Measurements from ENCODE around the gene GHDC.
"Not testable (repeated sequence)": the region's sequence is repeated elsewhere in the genome, so short reads cannot be mapped to it uniquely, and the experiment has no call there.

GHDC gene

DNA sequence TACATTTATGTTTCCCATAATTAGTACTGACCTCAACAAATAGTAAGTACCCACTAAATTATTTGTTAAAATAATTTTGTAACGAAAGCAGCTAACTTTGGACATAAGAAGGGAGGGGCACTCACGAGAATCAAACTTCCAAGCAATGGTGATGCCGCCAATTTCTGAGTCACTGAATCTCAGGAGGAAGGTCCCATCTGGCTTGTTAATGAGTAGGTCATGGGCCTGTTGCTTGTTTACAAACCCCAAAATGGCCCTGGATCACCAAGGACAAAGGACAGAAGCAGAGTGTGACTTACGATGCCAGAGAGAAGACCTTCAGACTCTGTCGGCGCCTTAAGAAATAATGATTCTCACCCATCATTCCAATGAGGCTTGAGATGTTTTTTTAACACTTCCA lies 15.8 kb upstream of the GHDC start:
- no peak for DNase-seq
- intact Hi-C loops (cut with DNase I), result no loop called here

GRCh38 chr17:42206153-42206612 lies 11.9 kb upstream of the GHDC start:
- DNase-seq; intact Hi-C loops (cut with DNase I): not testable (repeated sequence)

DNA sequence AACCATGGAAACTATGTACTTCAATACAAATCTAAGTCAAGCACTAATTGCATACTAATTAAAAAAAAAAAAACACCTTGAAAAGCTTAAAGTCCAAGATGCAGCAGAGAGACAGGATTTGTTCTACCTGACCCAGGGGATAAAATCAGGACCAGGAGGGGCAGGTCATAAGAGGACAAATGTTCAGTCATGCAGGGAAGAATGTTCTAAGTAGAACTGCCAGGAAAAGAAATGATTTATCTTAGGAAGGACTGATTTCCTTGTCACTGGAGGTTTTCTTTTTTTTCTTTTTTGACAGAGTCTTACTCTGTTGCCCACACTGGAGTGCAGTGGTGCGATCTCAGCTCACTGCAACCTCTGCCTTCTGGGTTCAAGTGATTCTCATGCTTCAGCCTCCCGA lies 9.1 kb upstream of the GHDC start:
- DNase-seq, result no peak
- intact Hi-C loops (cut with DNase I), result no loop called here

- DNase-seq, result no peak
- intact Hi-C loops (cut with DNase I), result no loop called here
Observed at GRCh38 chr17:42202696-42203095, 8.4 kb upstream of the GHDC start.

DNA sequence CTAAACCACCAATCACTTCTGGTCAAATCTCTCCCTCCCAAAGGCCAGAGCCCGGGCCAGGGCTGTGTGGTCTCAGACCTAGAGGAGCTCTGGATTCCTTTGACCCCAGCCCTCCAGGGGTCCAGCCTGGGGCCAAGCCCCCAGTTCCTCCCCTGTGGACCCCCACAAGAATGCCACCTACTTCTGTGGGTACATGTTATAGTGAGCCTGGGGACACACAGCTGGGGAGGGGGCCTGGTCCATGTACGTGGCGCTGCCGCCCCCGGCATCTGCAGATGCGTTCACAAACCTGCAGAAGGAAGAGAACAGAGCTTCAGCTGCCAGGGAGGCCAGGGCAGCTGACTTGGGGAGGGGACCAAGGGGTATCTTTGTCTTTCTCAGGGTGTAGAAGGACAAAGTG lies 7.9 kb upstream of the GHDC start:
- DNase-seq, result no peak
- intact Hi-C loops (cut with DNase I), result no loop called here

DNA sequence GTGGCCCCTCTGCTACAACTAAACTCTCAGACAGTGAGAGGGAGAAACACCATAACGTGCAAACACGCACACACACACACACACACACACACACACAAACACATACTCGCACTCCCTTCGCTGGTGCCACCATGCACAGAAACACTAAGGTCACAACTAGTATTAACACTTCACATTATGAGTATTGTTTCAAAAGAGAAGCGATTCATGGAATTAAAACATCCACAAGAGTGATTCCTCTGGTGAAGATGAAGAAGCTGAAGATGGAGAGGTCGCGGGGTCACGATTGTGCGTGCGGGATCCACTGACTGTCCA lies 7.1 kb upstream of the GHDC start:
- no peak for DNase-seq
- intact Hi-C loops (cut with DNase I), result no loop called here

- intact Hi-C loops (cut with DNase I), result no loop called here
- peak in 29 of 42 donors; percentile 27 to 78 (median 53) for DNase-seq
Observed at GRCh38 chr17:42200706-42201457, 6.6 kb upstream of the GHDC start.

GRCh38 chr17:42199416-42200011 lies 5.2 kb upstream of the GHDC start:
- intact Hi-C loops (cut with DNase I), result no loop called here
- no peak for DNase-seq

GRCh38 chr17:42198897-42199296 lies 4.6 kb upstream of the GHDC start:
- intact Hi-C loops (cut with DNase I), result no loop called here
- no peak for DNase-seq

DNA sequence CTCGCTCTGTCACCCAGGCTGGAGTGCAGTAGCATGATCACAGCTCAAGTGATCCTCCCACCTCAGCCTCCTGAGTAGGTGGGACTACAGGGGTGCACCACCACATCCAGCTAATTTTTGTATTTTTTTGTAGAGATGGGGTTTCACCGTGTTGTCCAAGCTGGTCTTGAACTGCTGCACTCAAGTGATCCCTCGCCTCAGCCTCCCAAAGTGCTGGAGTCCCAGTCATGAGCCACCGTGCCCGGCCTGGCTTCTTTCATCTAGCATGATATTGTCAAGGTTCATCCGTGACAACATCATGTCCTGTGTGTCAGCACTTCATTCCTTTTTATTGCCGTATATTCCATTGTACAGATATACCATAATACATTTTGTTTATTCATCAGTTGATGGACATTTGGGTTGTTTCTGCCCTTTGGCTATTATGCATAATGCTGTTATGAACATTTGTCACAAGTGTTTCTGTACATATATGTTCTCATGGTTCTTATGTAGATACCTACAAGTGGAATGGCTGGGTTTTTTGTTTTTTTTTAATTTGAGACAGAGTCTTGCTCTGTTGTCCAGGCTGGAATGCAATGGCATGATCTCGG lies 3.4 kb upstream of the GHDC start:
- no peak for DNase-seq
- intact Hi-C loops (cut with DNase I), result no loop called here

DNA sequence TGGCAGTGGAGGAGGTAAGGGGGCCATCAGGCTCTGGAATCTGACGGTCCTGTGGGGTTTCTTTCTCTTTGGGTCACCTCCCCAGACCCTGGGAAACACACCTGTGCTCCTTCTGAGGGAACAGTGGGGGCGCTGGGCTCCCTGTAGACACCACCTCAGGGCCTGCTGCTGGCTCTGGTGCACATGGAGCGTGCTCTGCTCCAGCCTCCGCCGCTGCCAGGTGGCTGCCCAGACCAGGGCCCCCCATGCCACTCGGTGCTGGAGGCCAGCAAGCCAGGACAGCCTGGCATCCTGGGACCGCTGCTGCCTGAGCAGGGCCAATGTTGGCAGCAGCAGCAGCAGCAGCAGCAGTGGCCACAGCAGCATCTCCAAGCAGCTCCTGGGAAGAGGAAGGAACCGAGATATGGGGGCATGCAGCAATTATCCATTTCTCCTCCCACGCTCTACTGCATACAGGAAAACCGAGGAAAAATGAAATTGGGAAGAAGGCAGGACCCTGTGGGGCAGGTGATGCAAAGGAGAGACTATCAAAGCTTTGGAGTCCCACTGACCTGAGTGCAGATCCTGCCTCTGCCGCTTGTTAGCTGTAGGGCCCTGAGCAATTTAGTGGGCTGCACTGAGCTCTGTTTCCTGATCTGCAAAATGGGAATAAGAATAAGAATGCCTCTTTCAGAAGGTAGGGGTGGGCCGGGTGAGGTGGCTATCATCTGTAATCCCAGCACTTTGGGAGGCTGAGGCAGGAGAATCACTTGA lies 902 bp downstream of the GHDC start:
- intact Hi-C loops (cut with DNase I), result no loop called here
- DNase-seq, result no peak

GRCh38 chr17:42192189-42193126 lies 1.8 kb downstream of the GHDC start:
- DNase-seq, result no peak
- intact Hi-C loops (cut with DNase I), result no loop called here

DNA sequence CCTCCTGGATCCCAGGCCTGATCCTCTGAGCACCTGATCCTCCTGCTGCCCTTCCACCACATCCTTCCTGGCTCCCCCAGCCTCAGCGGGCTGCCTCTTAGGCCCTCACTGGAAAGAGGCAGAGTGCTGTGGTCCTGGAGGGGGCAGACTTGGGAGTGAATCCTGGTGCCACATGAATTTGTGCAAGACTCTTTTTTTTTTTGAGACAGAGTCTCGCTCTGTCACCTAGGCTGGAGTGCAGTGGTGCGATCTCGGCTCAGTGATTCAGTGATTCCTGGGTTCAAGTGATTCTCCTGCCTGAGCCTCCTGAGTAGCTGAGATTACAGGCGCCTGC lies 3.1 kb downstream of the GHDC start:
- intact Hi-C loops (cut with DNase I), result no loop called here
- no peak for DNase-seq

DNA sequence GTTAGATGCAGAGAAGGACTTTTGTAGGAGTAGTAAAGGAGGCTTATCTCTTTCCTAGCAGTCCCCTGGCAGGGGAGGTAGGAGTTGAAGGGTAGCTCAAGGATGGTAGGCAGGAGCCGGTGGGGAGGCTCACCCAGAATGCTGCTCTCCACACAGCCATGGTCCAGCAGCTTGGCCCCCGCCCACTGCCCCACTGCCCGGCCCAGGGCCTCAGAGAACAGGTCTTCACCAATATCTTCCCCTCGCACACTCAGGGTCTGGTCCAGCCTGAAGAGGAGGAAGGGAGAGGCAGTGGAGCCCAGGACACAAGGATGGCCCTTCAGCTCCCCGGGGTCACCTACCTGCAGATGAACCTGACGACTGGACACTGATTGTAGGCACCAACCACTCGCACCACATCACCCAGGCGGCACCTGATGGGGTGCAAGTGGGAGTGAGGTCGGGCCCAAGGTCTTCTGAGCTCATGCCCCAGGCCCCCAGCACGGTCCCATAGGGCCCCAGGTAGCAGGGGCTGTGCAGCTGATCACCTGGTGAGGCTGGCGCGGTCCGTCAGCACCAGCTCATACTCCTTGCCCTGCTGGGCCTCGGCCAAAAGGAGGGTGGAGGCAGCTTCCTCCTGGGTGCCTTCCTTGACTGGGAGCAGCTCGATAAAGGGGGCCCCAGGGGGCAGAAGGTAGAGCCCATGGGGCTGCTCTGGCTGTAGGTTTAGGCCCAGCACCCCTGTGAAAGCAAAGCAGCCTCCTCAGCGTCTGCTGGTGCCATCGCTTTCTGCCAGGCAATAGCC lies 3.6 kb downstream of the GHDC start:
- no peak for DNase-seq
- intact Hi-C loops (cut with DNase I), result no loop called here

- intact Hi-C loops (cut with DNase I), result loop anchor here (10.0 kb wide), 1 partner anchor 215 kb away; no protein-coding TSS in a partner anchor
- DNase-seq, result no peak
Observed at GRCh38 chr17:42189651-42189965, 4.7 kb downstream of the GHDC start.

GRCh38 chr17:42188749-42189650 lies 5.3 kb downstream of the GHDC start:
- intact Hi-C loops (cut with DNase I), result loop anchor here (10.0 kb wide), 1 partner anchor 216 kb away; no protein-coding TSS in a partner anchor
- DNase-seq, result no peak

DNA sequence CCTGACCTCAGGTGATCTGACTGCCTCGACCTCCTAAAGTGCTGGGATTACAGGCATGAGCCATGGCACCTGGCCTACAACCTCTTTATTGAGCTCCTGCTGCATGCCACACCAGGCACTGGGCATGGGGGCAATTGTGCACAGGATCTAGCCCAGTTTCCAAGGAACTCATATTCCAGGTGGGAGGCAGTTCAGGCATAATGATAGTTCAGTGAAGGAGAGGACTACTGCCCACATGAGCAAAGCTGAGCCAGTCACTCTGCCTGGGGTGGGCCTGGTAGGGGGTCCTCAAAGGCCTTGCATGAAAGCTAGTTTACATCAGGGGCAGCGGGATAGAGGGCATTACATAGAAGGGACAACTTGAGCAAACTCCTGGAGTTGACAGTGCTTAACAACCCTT lies 6.5 kb downstream of the GHDC start:
- intact Hi-C loops (cut with DNase I), result loop anchor here (10.0 kb wide), 1 partner anchor 217 kb away; no protein-coding TSS in a partner anchor
- DNase-seq, result no peak

Measured in head of caudate nucleus (tissue), 42 donors.